HT1080 (cell line): ENCODE measurements around the gene VPS35L. TPM values are rescaled to one million over a fixed set of nuclear protein-coding genes. Genes with fewer than 3 reads are reported as not detected.
A peak's percentile ranks its signal among the peaks of the same experiment; 100 is the strongest.
"Not testable (repeated sequence)": the region's sequence is repeated elsewhere in the genome, so short reads cannot be mapped to it uniquely, and the experiment has no call there.

Source experiments
- DNase-seq: peaks from one replicate; pipeline ENCODE4 v3.0.0-alpha.2; 2015; ENCODE audit warnings: low read depth
- total RNA-seq: library from RNA; depleted of rRNA; stranded (reverse); fragments of >200 nt; shearing (Covaris generic); gene quantifications from 2 replicates; pipeline ENCODE4 v1.2.3, GENCODE V29; 2014

Gene VPS35L
- total RNA-seq, 1 experiment from 2014 or later, result 25.3 TPM

GRCh38 chr16:19709381-19710136 is 154.1 kb downstream of the VPS35L start:
- no peak for DNase-seq

- no peak for DNase-seq
Observed at GRCh38 chr16:19710191-19710908, 154.8 kb downstream of the VPS35L start.

GRCh38 chr16:19710991-19711545 is 155.6 kb downstream of the VPS35L start:
- no peak for DNase-seq

GRCh38 chr16:19711643-19712042 is 156.1 kb downstream of the VPS35L start:
- no peak for DNase-seq

GRCh38 chr16:19712418-19713058 is 157.0 kb downstream of the VPS35L start:
- DNase-seq, result no peak

GRCh38 chr16:19713697-19714096 is 158.2 kb downstream of the VPS35L start:
- no peak for DNase-seq

GRCh38 chr16:19715566-19715965 is 160.1 kb downstream of the VPS35L start:
- DNase-seq, result peak; percentile 27

GRCh38 chr16:19716183-19716582 is 160.7 kb downstream of the VPS35L start:
- no peak for DNase-seq

- not testable (repeated sequence) for DNase-seq
Observed at GRCh38 chr16:19716728-19717127, 161.2 kb downstream of the VPS35L start.

GRCh38 chr16:19717314-19717713 is 161.8 kb downstream of the VPS35L start:
- DNase-seq, result no peak

- peak; percentile 86 for DNase-seq
Observed at GRCh38 chr16:19717741-19718623, 162.5 kb downstream of the VPS35L start, which contains the start of the genes IQCK and KNOP1. TSS of gene IQCK (plus strand) at chr16:19718271. CDS start at chr16:19718307, 36 bp downstream. TSS of gene KNOP1 (minus strand) at chr16:19718227. CDS start at chr16:19715035, 3,192 bp downstream.

- DNase-seq, result no peak
Observed at GRCh38 chr16:19718624-19718965, 163.1 kb downstream of the VPS35L start.

GRCh38 chr16:19722269-19722952 is 166.9 kb downstream of the VPS35L start:
- DNase-seq, result no peak

GRCh38 chr16:19722981-19723380 is 167.5 kb downstream of the VPS35L start:
- DNase-seq, result no peak

- no peak for DNase-seq
Observed at GRCh38 chr16:19728636-19728965, 173.1 kb downstream of the VPS35L start.

- DNase-seq, result no peak
Observed at GRCh38 chr16:19733551-19733950, 178.0 kb downstream of the VPS35L start.

GRCh38 chr16:19735074-19735867 is 179.8 kb downstream of the VPS35L start:
- DNase-seq, result no peak

GRCh38 chr16:19737306-19738038 is 182.0 kb downstream of the VPS35L start:
- no peak for DNase-seq

GRCh38 chr16:19741354-19741753 is 185.9 kb downstream of the VPS35L start:
- no peak for DNase-seq
